B cell (primary cell): ENCODE results near the gene NOL4L. TPM values are rescaled to one million over a fixed set of nuclear protein-coding genes. Genes with fewer than 3 reads are reported as not detected.

Experiments
- ATAC-seq: fragments of 200-7000 bp; cut with Tn5 transposase; one replicate; pipeline ENCODE4 v1.10.0; 2021; ENCODE audit warnings: low read depth, mild to moderate bottlenecking, moderate number of reproducible peaks, moderate library complexity
- CTCF ChIA-PET: fragments of 350-600 bp; sonication (Branson Sonifier 250); formaldehyde crosslinking; loops from one replicate; lab custom pipeline; 2021; ENCODE audit warnings: antibody characterized with exemption, inconsistent platforms; lab: Charles Lee
- POLR2A ChIA-PET: fragments of 350-600 bp; sonication (Branson Sonifier 250); formaldehyde crosslinking; loops from one replicate; lab custom pipeline; 2021; ENCODE audit warnings: antibody characterized with exemption; lab: Charles Lee
- DNase-seq: peaks from one replicate; pipeline ENCODE4 v3.0.0; 2013
- H2AFZ ChIP-seq: 2 replicates; pipeline ENCODE4 v1.6.1; 2012; ENCODE audit warnings: mild to moderate bottlenecking, low read depth, low read length; ENCODE audit not compliant: insufficient read depth, poor library complexity, severe bottlenecking
- H3K27ac ChIP-seq, 2 donors: 1 replicate in 1 of 2; 2 replicates in 1 of 2; pipeline ENCODE4 v1.5.1; 2012 to 2013; ENCODE audit warnings: low read length in 2 of 2, mild to moderate bottlenecking in 2 of 2, moderate library complexity in 1 of 2
- H3K27me3 ChIP-seq, 4 experiments: fragments of 200-600 bp in 1 of 4; sonication (generic) in 1 of 4; replicated peaks in 1 of 4; 1 replicate in 2 of 4; 2 replicates in 2 of 4; pipeline versions ENCODE4 v1.6.1 to v1.7.0; 2013 to 2016; ENCODE audit warnings: low read length in 3 of 4, mild to moderate bottlenecking in 2 of 4, mixed read lengths in 1 of 4, moderate library complexity in 1 of 4; ENCODE audit not compliant: insufficient read depth in 4 of 4, control insufficient read depth in 3 of 4; ENCODE audit errors: control extremely low read depth in 1 of 4
- H3K36me3 ChIP-seq, 2 experiments: replicated peaks in 1 of 2; 1 replicate in 1 of 2; 2 replicates in 1 of 2; pipeline versions ENCODE4 v1.6.1 to v1.7.1; 2013; ENCODE audit warnings: low read length in 1 of 2; ENCODE audit not compliant: insufficient read depth in 2 of 2, control insufficient read depth in 1 of 2; ENCODE audit errors: control extremely low read depth in 1 of 2, extremely low read depth in 1 of 2
- H3K4me1 ChIP-seq, 2 donors: fragments of 200-600 bp in 1 of 2; sonication (generic) in 1 of 2; 1 replicate in 1 of 2; 2 replicates in 1 of 2; pipeline versions ENCODE4 v1.5.1 to v1.6.1; 2013 to 2017; ENCODE audit warnings: low read length in 2 of 2; ENCODE audit not compliant: control insufficient read depth in 2 of 2, insufficient read depth in 2 of 2
- H3K4me2 ChIP-seq: replicated peaks from 2 replicates; pipeline ENCODE3; 2012; ENCODE audit warnings: mild to moderate bottlenecking, low read depth, low read length; ENCODE audit not compliant: poor library complexity, severe bottlenecking
- H3K4me3 ChIP-seq, 5 experiments: fragments of 200-600 bp in 1 of 5; sonication (generic) in 1 of 5; 1 replicate in 3 of 5; 2 replicates in 2 of 5; pipeline versions ENCODE4 v1.5.1 to v1.7.0; 2011 to 2016; ENCODE audit warnings: low read length in 4 of 5, mild to moderate bottlenecking in 4 of 5, low read depth in 2 of 5, control low read depth in 1 of 5, moderate library complexity in 1 of 5; ENCODE audit not compliant: insufficient read depth in 1 of 5; ENCODE audit errors: control extremely low read depth in 1 of 5, extremely low read depth in 1 of 5
- H3K79me2 ChIP-seq: fragments of 200-600 bp; sonication (generic); one replicate; pipeline ENCODE4 v1.6.0; 2016; ENCODE audit warnings: low read length; ENCODE audit not compliant: control insufficient read depth, insufficient read depth
- H3K9ac ChIP-seq: fragments of 200-600 bp; sonication (generic); 2 replicates; pipeline ENCODE4 v1.6.1; 2017; ENCODE audit warnings: mild to moderate bottlenecking, low read length, moderate library complexity
- H3K9me3 ChIP-seq, 3 donors: one replicate each; pipeline versions ENCODE4 v1.6.1 to v1.7.1; 2013; ENCODE audit warnings: low read length in 2 of 3; ENCODE audit not compliant: control insufficient read depth in 2 of 3, insufficient read depth in 1 of 3; ENCODE audit errors: control extremely low read depth in 1 of 3
- H4K20me1 ChIP-seq: 2 replicates; pipeline ENCODE4 v1.6.0; 2012; ENCODE audit warnings: mild to moderate bottlenecking, low read length; ENCODE audit not compliant: insufficient read depth, control insufficient read depth, poor library complexity, severe bottlenecking
- H3K27ac Mint-ChIP-seq: one replicate; pipeline ENCODE4 v1.8.0; 2021; ENCODE audit warnings: mixed read lengths
- H3K27me3 Mint-ChIP-seq: one replicate; pipeline ENCODE4 v1.8.0; 2021; ENCODE audit warnings: mixed read lengths
- H3K4me1 Mint-ChIP-seq: one replicate; pipeline ENCODE4 v1.8.0; 2021; ENCODE audit warnings: mixed read lengths
- H3K4me3 Mint-ChIP-seq: one replicate; pipeline ENCODE4 v1.8.0; 2021; ENCODE audit warnings: mixed read lengths
- H3K9me3 Mint-ChIP-seq: one replicate; pipeline ENCODE4 v1.8.0; 2022; ENCODE audit warnings: mixed read lengths; ENCODE audit not compliant: insufficient read depth
- EZH2 ChIP-seq: IDR thresholded peaks from 2 replicates; pipeline ENCODE4 v1.6.1; 2012; ENCODE audit warnings: borderline replicate concordance, low read depth, mild to moderate bottlenecking, moderate library complexity, low read length; ENCODE audit not compliant: insufficient read depth, poor library complexity, severe bottlenecking
- WGBS: methylation state at CpG from one replicate; pipeline ENCODE4 v1.1.5; 2013; ENCODE audit warnings: missing lambda C conversion rate; ENCODE audit not compliant: insufficient coverage; 5-methylcytosine and 5-hydroxymethylcytosine counted together
- intact Hi-C: fragments of 100-400 bp; cut with micrococcal nuclease; formaldehyde crosslinking; loops from one replicate; pipeline ENCODE4 v1.10.0; 2022
- polyA plus RNA-seq: library from polyadenylated mRNA; depleted of rRNA; stranded (reverse); fragments of >200 nt; gene quantifications from 2 replicates; pipeline ENCODE4 v1.2.3, GENCODE V29; 2012
- total RNA-seq, 2 donors: library from RNA; stranded (reverse); fragments of 120-200 nt in 1 of 2; gene quantifications; 1 replicate in 1 of 2; 2 replicates in 1 of 2; pipeline versions ENCODE4 v1.2.3 to v1.2.4, GENCODE V29; 2013 to 2022
- TF ChIP-seq, protein P1 (sequence below): fragments of 200-600 bp; IDR thresholded peaks from one replicate; pipeline ENCODE4 v1.8.0; 2022; ENCODE audit warnings: antibody characterized with exemption, mild to moderate bottlenecking

The NOL4L gene
- total and polyA plus RNA-seq, 2 donors (not counting 1 experiment from before 2014, with no cell fraction given) = 6.5 to 7.9 TPM

DNA sequence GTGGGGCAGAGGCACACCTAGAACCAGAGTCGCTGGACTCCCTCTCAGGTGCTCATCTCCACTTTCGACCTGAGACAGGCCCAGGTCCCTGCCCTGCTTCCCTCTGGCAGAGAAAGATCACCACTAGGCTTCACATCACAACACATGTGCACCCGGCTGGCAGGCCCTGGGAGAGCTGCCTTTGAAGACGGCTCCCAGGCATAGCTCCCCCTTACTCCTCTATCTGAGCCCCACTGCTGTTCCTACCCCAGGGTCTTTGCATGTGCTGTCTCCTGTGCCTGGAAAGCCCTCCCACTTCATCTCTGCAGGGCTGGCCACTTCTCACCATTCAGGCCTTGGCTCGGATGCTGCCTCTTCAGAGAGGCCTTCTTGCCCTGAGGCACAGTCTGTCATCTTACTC lies 89.2 kb downstream of the NOL4L start:
- Mint-ChIP-seq H3K4me3 (no peak overlapping the region), H3K4me1 (peaks cover 9% of the 10 kb centered on the region), H3K9me3 (no peaks in the 10 kb centered on the region), H3K27ac (no peak overlapping the region), H3K27me3 (no peaks in the 10 kb centered on the region)
- no peak overlapping the region for H3K4me2 ChIP-seq
- whole genome bisulfite sequencing = 90% methylated on average over 5 of the region's 5 CpGs
- H4K20me1 ChIP-seq = no peaks in the 10 kb centered on the region
- DNase-seq = no peak
- POLR2A ChIA-PET = no interaction called here
- H3K27ac ChIP-seq = no peak overlapping the region
- H3K4me3 ChIP-seq = no peak overlapping the region
- intact Hi-C loops = no loop called here
- no peak for ATAC-seq
- H3K9me3 ChIP-seq = no peaks in the 10 kb centered on the region
- H3K36me3 ChIP-seq = no peaks in the 10 kb centered on the region
- H3K9ac ChIP-seq = no peak overlapping the region
- TF ChIP-seq, protein P1, sequence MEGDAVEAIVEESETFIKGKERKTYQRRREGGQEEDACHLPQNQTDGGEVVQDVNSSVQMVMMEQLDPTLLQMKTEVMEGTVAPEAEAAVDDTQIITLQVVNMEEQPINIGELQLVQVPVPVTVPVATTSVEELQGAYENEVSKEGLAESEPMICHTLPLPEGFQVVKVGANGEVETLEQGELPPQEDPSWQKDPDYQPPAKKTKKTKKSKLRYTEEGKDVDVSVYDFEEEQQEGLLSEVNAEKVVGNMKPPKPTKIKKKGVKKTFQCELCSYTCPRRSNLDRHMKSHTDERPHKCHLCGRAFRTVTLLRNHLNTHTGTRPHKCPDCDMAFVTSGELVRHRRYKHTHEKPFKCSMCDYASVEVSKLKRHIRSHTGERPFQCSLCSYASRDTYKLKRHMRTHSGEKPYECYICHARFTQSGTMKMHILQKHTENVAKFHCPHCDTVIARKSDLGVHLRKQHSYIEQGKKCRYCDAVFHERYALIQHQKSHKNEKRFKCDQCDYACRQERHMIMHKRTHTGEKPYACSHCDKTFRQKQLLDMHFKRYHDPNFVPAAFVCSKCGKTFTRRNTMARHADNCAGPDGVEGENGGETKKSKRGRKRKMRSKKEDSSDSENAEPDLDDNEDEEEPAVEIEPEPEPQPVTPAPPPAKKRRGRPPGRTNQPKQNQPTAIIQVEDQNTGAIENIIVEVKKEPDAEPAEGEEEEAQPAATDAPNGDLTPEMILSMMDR = no peak
- TF ChIP-seq EZH2 = no peak
- H3K4me1 ChIP-seq = no peaks in the 10 kb centered on the region
- CTCF ChIA-PET = no interaction called here
- no peak overlapping the region for H2AFZ ChIP-seq
- no peaks in the 10 kb centered on the region for H3K27me3 ChIP-seq
- H3K79me2 ChIP-seq = no peaks in the 10 kb centered on the region

DNA sequence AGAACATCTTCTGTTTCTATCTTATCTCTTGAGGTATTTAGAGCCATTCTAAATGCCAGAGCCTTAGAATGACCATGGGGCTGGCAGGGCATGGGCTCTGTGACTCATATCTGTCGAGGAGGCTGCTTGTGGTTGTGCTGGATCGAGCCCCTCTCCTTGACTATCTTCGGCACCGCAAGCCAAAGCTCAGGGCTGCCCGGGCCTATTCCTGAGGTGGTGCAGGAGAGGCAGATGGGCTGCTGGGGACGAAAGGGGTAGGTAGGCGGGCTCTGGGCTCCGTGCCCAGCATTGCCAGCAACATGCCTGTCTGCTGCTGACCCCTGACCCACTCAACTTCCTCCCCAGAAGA lies 89.9 kb downstream of the NOL4L start:
- no peaks in the 10 kb centered on the region for H3K27me3 ChIP-seq
- no peak overlapping the region for H3K4me3 Mint-ChIP-seq
- H3K79me2 ChIP-seq = no peaks in the 10 kb centered on the region
- no peak overlapping the region for H3K27ac ChIP-seq
- ChIA-PET CTCF (no interaction called here), POLR2A (no interaction called here)
- no peaks in the 10 kb centered on the region for H3K9me3 Mint-ChIP-seq
- H3K9me3 ChIP-seq = no peaks in the 10 kb centered on the region
- no peak overlapping the region for H3K4me3 ChIP-seq
- DNase-seq = no peak
- H3K4me2 ChIP-seq = no peak overlapping the region
- 96% methylated on average over 5 of the region's 8 CpGs for WGBS
- no peaks in the 10 kb centered on the region for H3K27me3 Mint-ChIP-seq
- no peak overlapping the region for H3K9ac ChIP-seq
- H3K36me3 ChIP-seq = no peaks in the 10 kb centered on the region
- H3K4me1 Mint-ChIP-seq = peaks cover 7% of the 10 kb centered on the region
- no peak overlapping the region for H2AFZ ChIP-seq
- intact Hi-C loops = no loop called here
- TF ChIP-seq EZH2 = no peak
- TF ChIP-seq, protein P1 = no peak
- no peaks in the 10 kb centered on the region for H4K20me1 ChIP-seq
- no peaks in the 10 kb centered on the region for H3K4me1 ChIP-seq
- ATAC-seq = no peak
- H3K27ac Mint-ChIP-seq = no peak overlapping the region
